ENCODE data around the gene TMC1. TPM values are rescaled to one million over a fixed set of nuclear protein-coding genes. Genes with fewer than 3 reads are reported as not detected.

Gene TMC1
- total RNA-seq, 2 donors from 2014 or later: not detected

GRCh38 chr9:72758944-72759343 is 237.5 kb downstream of the TMC1 start:
- no peaks in the 10 kb centered on the region for H3K9me3 ChIP-seq
- ATAC-seq (ENCODE audit: insufficient number of reproducible peaks, low FRiP score, low read depth) (no peak), DNase-seq (ENCODE audit: low spot score) (no peak)
- H3K4me1 ChIP-seq (ENCODE audit: control insufficient read depth in 1 of 2, low read depth in 2 of 2): no peaks in the 10 kb centered on the region
- H3K27ac ChIP-seq: no peak overlapping the region
- no peaks in the 10 kb centered on the region for H3K36me3 ChIP-seq
- H3K4me3 ChIP-seq: no peak overlapping the region
- H3K27me3 ChIP-seq (replicated peaks; ENCODE audit: insufficient read depth): no peaks in the 10 kb centered on the region
- TF ChIP-seq CTCF (IDR thresholded peaks at IDR 0.05): no peak

GRCh38 chr9:72763022-72763421 is 241.6 kb downstream of the TMC1 start:
- Histone ChIP-seq H3K4me1 (ENCODE audit: control insufficient read depth in 1 of 2, low read depth in 2 of 2) (no peaks in the 10 kb centered on the region), H3K9me3 (no peaks in the 10 kb centered on the region), H3K4me3 (no peak overlapping the region), H3K27ac (no peak overlapping the region), H3K27me3 (replicated peaks; ENCODE audit: insufficient read depth) (no peaks in the 10 kb centered on the region), H3K36me3 (no peaks in the 10 kb centered on the region)
- DNase-seq (ENCODE audit: low spot score) (no peak), ATAC-seq (ENCODE audit: insufficient number of reproducible peaks, low FRiP score, low read depth) (no peak)
- TF ChIP-seq CTCF (IDR thresholded peaks at IDR 0.05): no peak

- DNase-seq (ENCODE audit: low spot score): no peak
- H3K36me3 ChIP-seq: no peaks in the 10 kb centered on the region
- H3K4me1 ChIP-seq (ENCODE audit: control insufficient read depth in 1 of 2, low read depth in 2 of 2): no peaks in the 10 kb centered on the region
- no peaks in the 10 kb centered on the region for H3K9me3 ChIP-seq
- no peaks in the 10 kb centered on the region for H3K27me3 ChIP-seq (replicated peaks; ENCODE audit: insufficient read depth)
- TF ChIP-seq CTCF (IDR thresholded peaks at IDR 0.05): no peak
- no peak overlapping the region for H3K4me3 ChIP-seq
- no peak overlapping the region for H3K27ac ChIP-seq
- ATAC-seq (ENCODE audit: insufficient number of reproducible peaks, low FRiP score, low read depth): no peak
Observed at GRCh38 chr9:72769546-72769945, 248.1 kb downstream of the TMC1 start.

- H3K27me3 ChIP-seq (replicated peaks; ENCODE audit: insufficient read depth): no peaks in the 10 kb centered on the region
- no peaks in the 10 kb centered on the region for H3K4me1 ChIP-seq (ENCODE audit: control insufficient read depth in 1 of 2, low read depth in 2 of 2)
- ATAC-seq (ENCODE audit: insufficient number of reproducible peaks, low FRiP score, low read depth): no peak
- no peak for DNase-seq (ENCODE audit: low spot score)
- no peak overlapping the region for H3K27ac ChIP-seq
- H3K9me3 ChIP-seq: no peaks in the 10 kb centered on the region
- H3K4me3 ChIP-seq: no peak overlapping the region
- TF ChIP-seq CTCF (IDR thresholded peaks at IDR 0.05): no peak
- H3K36me3 ChIP-seq: no peaks in the 10 kb centered on the region
Observed at GRCh38 chr9:72772661-72773060, 251.3 kb downstream of the TMC1 start.

GRCh38 chr9:72773570-72773969 is 252.2 kb downstream of the TMC1 start:
- no peak overlapping the region for H3K27ac ChIP-seq
- H3K36me3 ChIP-seq: no peaks in the 10 kb centered on the region
- no peak for DNase-seq (ENCODE audit: low spot score)
- ATAC-seq (ENCODE audit: insufficient number of reproducible peaks, low FRiP score, low read depth): no peak
- no peaks in the 10 kb centered on the region for H3K9me3 ChIP-seq
- H3K4me3 ChIP-seq: no peak overlapping the region
- no peak for TF ChIP-seq CTCF (IDR thresholded peaks at IDR 0.05)
- H3K27me3 ChIP-seq (replicated peaks; ENCODE audit: insufficient read depth): no peaks in the 10 kb centered on the region
- H3K4me1 ChIP-seq (ENCODE audit: control insufficient read depth in 1 of 2, low read depth in 2 of 2): no peaks in the 10 kb centered on the region
